AG20443 (cell line): ENCODE measurements around the gene TMCO6.
A peak's percentile ranks its signal among the peaks of the same experiment; 100 is the strongest.
"Not testable (repeated sequence)": the region's sequence is repeated elsewhere in the genome, so short reads cannot be mapped to it uniquely, and the experiment has no call there.

Source experiments
- DNase-seq: peaks from one replicate; pipeline ENCODE4 v3.0.0; 2012; ENCODE audit warnings: low spot score, mixed read lengths

The TMCO6 gene

GRCh38 chr5:140639148-140639981 is at the start of gene TMCO6:
Gene TMCO6 (plus strand): TSS chr5:140639451. CDS start chr5:140639528, 77 bp downstream.
- peak; percentile 100 for DNase-seq

GRCh38 chr5:140590861-140591260 is 48.4 kb upstream of the TMCO6 start:
- DNase-seq, result no peak

GRCh38 chr5:140591747-140592372 is 47.4 kb upstream of the TMCO6 start:
- DNase-seq, result peak; percentile 69

- not testable (repeated sequence) for DNase-seq
These were observed 46.2 kb upstream of the TMCO6 start for GRCh38 chr5:140593070-140593469.

- no peak for DNase-seq
These were observed 45.1 kb upstream of the TMCO6 start for GRCh38 chr5:140594169-140594568.

GRCh38 chr5:140595538-140596300 is 43.5 kb upstream of the TMCO6 start:
- no peak for DNase-seq

- DNase-seq, result no peak
These were observed 42.9 kb upstream of the TMCO6 start for GRCh38 chr5:140596321-140596741.

- no peak for DNase-seq
These were observed 40.4 kb upstream of the TMCO6 start for GRCh38 chr5:140598836-140599235.

GRCh38 chr5:140600096-140600495 is 39.2 kb upstream of the TMCO6 start:
- DNase-seq, result no peak

GRCh38 chr5:140602147-140602546 is 37.1 kb upstream of the TMCO6 start:
- DNase-seq, result no peak

- DNase-seq, result not testable (repeated sequence)
These were observed 35.9 kb upstream of the TMCO6 start for GRCh38 chr5:140603446-140603698.

- no peak for DNase-seq
These were observed 35.5 kb upstream of the TMCO6 start for GRCh38 chr5:140603734-140604133.

- DNase-seq, result no peak
These were observed 33.4 kb upstream of the TMCO6 start for GRCh38 chr5:140605879-140606278.

- no peak for DNase-seq
These were observed 32.2 kb upstream of the TMCO6 start for GRCh38 chr5:140607031-140607430.

GRCh38 chr5:140608722-140609121 is 30.5 kb upstream of the TMCO6 start:
- no peak for DNase-seq

GRCh38 chr5:140609126-140609525 is 30.1 kb upstream of the TMCO6 start:
- DNase-seq, result peak; percentile 62

- no peak for DNase-seq
These were observed 28.2 kb upstream of the TMCO6 start for GRCh38 chr5:140611020-140611521.

- no peak for DNase-seq
These were observed 16.9 kb upstream of the TMCO6 start for GRCh38 chr5:140622301-140622700.

- DNase-seq, result not testable (repeated sequence)
These were observed 16.2 kb upstream of the TMCO6 start for GRCh38 chr5:140623061-140623460.

- not testable (repeated sequence) for DNase-seq
These were observed 14.4 kb upstream of the TMCO6 start for GRCh38 chr5:140624886-140625285.

- no peak for DNase-seq
These were observed 11.3 kb upstream of the TMCO6 start for GRCh38 chr5:140627972-140628371.

- DNase-seq, result no peak
These were observed 10.5 kb upstream of the TMCO6 start for GRCh38 chr5:140628711-140629110.
